NT2/D1 (cell line): ENCODE results near the gene ADORA2A.

Experiments
- DNase-seq: peaks from one replicate; pipeline ENCODE4 v3.0.0-alpha.2; 2011; ENCODE audit warnings: low read depth, low spot score
- H3K27me3 ChIP-seq: 2 replicates; pipeline ENCODE4 v1.6.0; 2011; ENCODE audit warnings: mild to moderate bottlenecking; ENCODE audit not compliant: insufficient read length, insufficient read depth
- H3K36me3 ChIP-seq: 2 replicates; pipeline ENCODE4 v1.6.1; 2011; ENCODE audit warnings: mild to moderate bottlenecking, low read length, mixed read lengths; ENCODE audit not compliant: insufficient read depth, insufficient read length
- H3K4me1 ChIP-seq: 2 replicates; pipeline ENCODE4 v1.5.1; 2011; ENCODE audit not compliant: insufficient read depth, insufficient read length
- H3K4me3 ChIP-seq: 2 replicates; pipeline ENCODE4 v1.5.1; 2011; ENCODE audit warnings: low read depth; ENCODE audit not compliant: insufficient read length
- H3K9ac ChIP-seq: 2 replicates; pipeline ENCODE4 v1.6.0; 2011; ENCODE audit warnings: low read depth; ENCODE audit not compliant: insufficient read length
- H3K9me3 ChIP-seq: 2 replicates; pipeline ENCODE4 v1.5.1; 2011; ENCODE audit warnings: mild to moderate bottlenecking, low read length; ENCODE audit not compliant: insufficient read depth
- SUZ12 ChIP-seq: IDR thresholded peaks from 2 replicates; pipeline ENCODE4 v1.6.1; 2011; ENCODE audit not compliant: insufficient read length, insufficient read depth; ENCODE audit errors: extremely low read depth
- YY1 ChIP-seq: IDR thresholded peaks from 2 replicates; pipeline ENCODE4 v1.6.1; 2011; ENCODE audit not compliant: insufficient read length, insufficient read depth
- ZNF274 ChIP-seq: IDR thresholded peaks from 2 replicates; pipeline ENCODE4 v1.6.1; 2011; ENCODE audit warnings: mild to moderate bottlenecking, low read depth, low read length

ADORA2A gene

GRCh38 chr22:24474221-24474620 lies 46.8 kb downstream of the ADORA2A start:
- no peak for TF ChIP-seq YY1
- no peak for TF ChIP-seq ZNF274
- no peak for TF ChIP-seq SUZ12
- no peak overlapping the region for H3K4me3 ChIP-seq
- H3K36me3 ChIP-seq: no peaks in the 10 kb centered on the region
- no peaks in the 10 kb centered on the region for H3K9me3 ChIP-seq
- no peaks in the 10 kb centered on the region for H3K4me1 ChIP-seq
- no peak for DNase-seq
- no peaks in the 10 kb centered on the region for H3K27me3 ChIP-seq
- no peak overlapping the region for H3K9ac ChIP-seq

- no peaks in the 10 kb centered on the region for H3K36me3 ChIP-seq
- H3K9ac ChIP-seq: no peak overlapping the region
- no peak for DNase-seq
- H3K4me3 ChIP-seq: no peak overlapping the region
- H3K9me3 ChIP-seq: no peaks in the 10 kb centered on the region
- H3K27me3 ChIP-seq: no peaks in the 10 kb centered on the region
- H3K4me1 ChIP-seq: no peaks in the 10 kb centered on the region
- TF ChIP-seq ZNF274 (no peak), YY1 (no peak), SUZ12 (no peak)
Observed at GRCh38 chr22:24474649-24475255, 47.4 kb downstream of the ADORA2A start.

GRCh38 chr22:24481641-24482040 lies 54.2 kb downstream of the ADORA2A start:
- TF ChIP-seq YY1 (no peak), ZNF274 (no peak), SUZ12 (no peak)
- no peaks in the 10 kb centered on the region for H3K9me3 ChIP-seq
- H3K4me1 ChIP-seq: no peaks in the 10 kb centered on the region
- H3K9ac ChIP-seq: no peak overlapping the region
- H3K4me3 ChIP-seq: no peak overlapping the region
- peak; percentile 20 for DNase-seq
- no peaks in the 10 kb centered on the region for H3K27me3 ChIP-seq
- H3K36me3 ChIP-seq: no peaks in the 10 kb centered on the region

GRCh38 chr22:24482575-24482974 lies 55.2 kb downstream of the ADORA2A start:
- no peaks in the 10 kb centered on the region for H3K4me1 ChIP-seq
- H3K36me3 ChIP-seq: no peaks in the 10 kb centered on the region
- no peak overlapping the region for H3K9ac ChIP-seq
- no peaks in the 10 kb centered on the region for H3K27me3 ChIP-seq
- H3K9me3 ChIP-seq: no peaks in the 10 kb centered on the region
- no peak for TF ChIP-seq YY1
- TF ChIP-seq SUZ12: no peak
- TF ChIP-seq ZNF274: no peak
- DNase-seq: no peak
- H3K4me3 ChIP-seq: no peak overlapping the region

GRCh38 chr22:24482998-24483397 lies 55.6 kb downstream of the ADORA2A start:
- Histone ChIP-seq H3K9me3 (no peaks in the 10 kb centered on the region), H3K4me3 (no peak overlapping the region), H3K9ac (no peak overlapping the region), H3K27me3 (no peaks in the 10 kb centered on the region), H3K4me1 (no peaks in the 10 kb centered on the region), H3K36me3 (no peaks in the 10 kb centered on the region)
- TF ChIP-seq ZNF274 (no peak), SUZ12 (no peak), YY1 (no peak)
- DNase-seq: no peak

- no peak overlapping the region for H3K9ac ChIP-seq
- H3K4me1 ChIP-seq: no peaks in the 10 kb centered on the region
- no peaks in the 10 kb centered on the region for H3K36me3 ChIP-seq
- no peak overlapping the region for H3K4me3 ChIP-seq
- no peaks in the 10 kb centered on the region for H3K9me3 ChIP-seq
- H3K27me3 ChIP-seq: no peaks in the 10 kb centered on the region
- TF ChIP-seq YY1: no peak
- TF ChIP-seq SUZ12: no peak
- TF ChIP-seq ZNF274: no peak
- DNase-seq: no peak
Observed at GRCh38 chr22:24483976-24484545, 56.7 kb downstream of the ADORA2A start.

- H3K4me3 ChIP-seq: no peak overlapping the region
- no peak overlapping the region for H3K9ac ChIP-seq
- H3K36me3 ChIP-seq: no peaks in the 10 kb centered on the region
- no peaks in the 10 kb centered on the region for H3K9me3 ChIP-seq
- no peaks in the 10 kb centered on the region for H3K4me1 ChIP-seq
- TF ChIP-seq YY1 (no peak), SUZ12 (no peak), ZNF274 (no peak)
- H3K27me3 ChIP-seq: no peaks in the 10 kb centered on the region
- no peak for DNase-seq
Observed at GRCh38 chr22:24485170-24485569, 57.8 kb downstream of the ADORA2A start.
